ENCODE results near the gene DHX8.
A peak's percentile ranks its signal among the peaks of the same experiment; 100 is the strongest.

The DHX8 gene

DNA sequence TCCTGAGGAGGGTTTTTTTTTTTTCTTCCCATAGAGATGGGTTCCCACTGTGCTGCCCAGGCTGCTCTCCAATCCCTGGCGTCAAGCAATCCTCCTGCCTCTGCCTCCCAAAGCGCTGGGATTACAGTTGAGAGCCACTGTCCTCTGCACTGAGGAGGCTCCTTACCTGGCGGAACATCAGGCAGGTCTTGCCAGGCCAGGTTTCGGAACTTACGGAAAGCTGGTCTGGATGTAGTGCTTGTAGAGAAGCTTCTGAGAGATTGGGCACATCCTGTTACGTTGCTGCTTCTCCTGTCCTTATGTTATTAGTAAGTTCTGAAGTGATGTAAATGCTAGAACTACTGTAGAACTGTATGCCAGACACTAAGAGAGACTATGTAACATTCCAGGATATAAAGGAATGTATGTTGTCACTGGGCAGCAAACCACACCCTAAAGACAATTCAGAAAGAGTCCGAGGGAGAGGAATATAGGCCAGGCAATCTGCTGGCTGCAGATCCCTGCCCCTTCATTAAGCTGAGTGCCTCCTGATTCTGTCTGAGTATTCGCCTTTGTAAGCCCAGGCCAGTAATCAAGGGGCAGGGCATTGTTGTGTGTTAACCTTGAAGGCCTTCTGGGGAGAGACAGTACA is 41.3 kb downstream of the DHX8 start:
- no peak for DNase-seq (ENCODE audit: low spot score)

DNA sequence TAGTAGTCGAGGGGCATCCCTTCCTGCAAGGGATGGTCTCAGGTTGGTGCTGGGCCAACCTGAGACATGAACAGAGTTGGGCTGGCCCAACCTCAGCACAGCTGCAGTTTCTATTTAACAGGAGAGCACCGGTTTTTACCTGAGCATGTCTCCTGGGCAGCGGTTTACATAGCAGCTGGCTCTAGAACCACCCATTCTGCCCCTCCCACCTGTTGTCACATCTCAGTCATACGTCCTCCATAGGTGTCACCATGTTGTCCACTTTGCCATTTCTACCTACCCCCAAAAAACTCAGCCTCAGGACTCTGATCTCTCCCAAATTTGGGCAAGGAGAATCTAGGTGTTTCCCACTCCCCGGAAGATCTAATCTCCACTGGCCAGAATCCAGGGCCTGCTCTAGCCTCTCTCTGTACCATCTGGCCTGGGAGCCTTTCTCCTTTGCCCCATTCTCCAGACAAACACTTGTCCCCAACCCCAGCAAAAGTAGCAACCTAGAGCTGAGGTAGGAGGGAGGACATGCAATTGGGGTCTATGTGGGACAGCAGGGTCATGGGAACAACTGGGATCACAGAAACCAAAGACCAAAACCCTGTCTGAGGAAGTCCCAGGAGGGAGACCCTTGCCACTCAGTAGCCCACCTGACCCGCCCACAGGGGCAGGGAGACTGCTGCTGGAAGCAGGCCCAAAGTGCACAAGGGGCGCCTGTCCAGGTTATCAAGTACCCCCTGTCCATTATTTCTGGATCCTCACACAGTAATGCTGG is 43.3 kb downstream of the DHX8 start:
- DNase-seq (ENCODE audit: low spot score) = no peak

DNA sequence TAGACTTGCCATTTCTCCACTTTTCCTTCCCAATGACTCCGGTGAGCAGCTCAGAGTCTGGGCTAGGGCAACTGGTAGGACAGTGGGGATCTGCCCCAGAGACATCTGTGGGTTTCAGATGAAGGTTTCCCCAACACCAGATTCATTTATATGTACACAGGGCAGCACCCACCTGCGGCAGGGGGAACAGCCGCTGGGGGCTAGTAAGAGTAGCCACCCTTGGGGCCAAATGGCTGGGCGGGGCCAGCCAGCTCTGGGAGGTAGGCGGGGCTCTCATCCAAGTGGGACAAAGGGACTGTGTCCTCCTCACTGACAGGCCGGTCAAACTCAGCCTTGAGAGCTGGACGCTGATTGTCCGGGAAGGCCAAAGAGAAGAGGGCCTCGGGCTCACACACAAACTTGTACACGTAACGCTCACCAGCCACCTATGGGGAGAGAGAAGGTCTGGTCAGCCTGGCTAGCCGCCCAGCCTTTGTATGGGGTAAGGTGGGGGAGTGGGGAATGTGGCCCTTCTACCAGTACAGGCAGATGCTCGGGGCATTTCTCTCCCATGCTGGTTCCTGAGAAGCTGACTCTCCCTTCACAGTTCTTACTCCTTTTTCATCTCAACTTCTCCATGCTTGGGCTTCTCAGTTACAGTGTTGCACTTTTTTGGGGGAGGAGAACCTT is 44.7 kb downstream of the DHX8 start:
- no peak for DNase-seq (ENCODE audit: low spot score)

DNA sequence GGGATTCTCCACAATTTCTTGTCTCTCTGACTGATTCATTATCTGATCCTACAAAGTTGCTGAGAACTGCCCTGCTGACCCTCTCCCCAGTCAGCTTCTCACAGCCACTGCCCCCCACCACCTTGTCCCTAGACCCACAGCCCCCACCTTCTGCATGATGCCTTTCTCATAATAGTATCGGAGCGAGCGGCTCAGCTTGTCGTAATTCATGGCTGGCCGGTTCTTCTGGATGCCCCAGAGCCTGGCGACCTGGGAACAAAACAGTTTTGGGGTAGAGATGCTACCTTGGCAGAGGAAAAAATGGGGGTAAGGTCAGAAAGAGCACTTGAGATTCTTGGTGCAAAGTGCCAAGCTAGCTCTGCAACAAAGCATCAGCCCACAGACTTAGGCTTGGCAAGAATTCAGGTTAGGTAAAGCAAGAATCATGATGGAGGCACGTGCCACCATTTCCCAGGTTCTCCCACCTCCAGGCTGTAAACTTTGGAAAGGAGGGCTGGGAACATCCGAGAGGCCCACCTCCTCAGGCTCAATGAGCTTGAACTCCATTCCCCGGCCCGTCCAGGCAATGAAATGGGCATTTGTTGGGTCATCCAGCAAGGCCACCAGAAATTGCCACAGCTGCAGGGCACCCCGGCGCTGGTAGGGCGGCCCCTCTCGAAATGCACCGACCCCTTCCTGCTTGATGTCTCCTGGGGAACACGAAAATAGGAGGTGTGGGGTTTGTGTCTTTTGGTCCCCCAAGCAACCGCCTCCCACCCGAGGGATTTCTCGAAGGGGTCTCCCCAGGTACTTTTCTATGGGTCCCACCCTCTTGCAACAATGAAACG is 45.4 kb downstream of the DHX8 start:
- no peak for DNase-seq (ENCODE audit: low spot score)

DNA sequence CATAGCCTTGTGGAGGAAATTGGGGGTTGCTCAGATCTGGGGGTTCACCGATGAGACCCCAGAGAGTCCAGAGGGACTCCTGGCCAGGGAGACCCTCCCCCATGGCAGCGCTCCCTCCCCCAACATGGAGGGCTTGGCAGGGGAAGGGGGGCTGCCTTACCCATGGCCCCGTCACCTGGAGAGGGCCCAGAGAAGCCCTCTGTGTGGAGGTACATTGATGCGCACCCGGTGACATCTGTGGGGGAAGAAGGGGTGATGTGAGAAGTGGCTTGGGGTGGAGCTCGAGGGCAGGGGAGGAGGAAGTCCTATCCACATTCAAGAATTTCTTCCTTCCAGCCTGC is 46.1 kb downstream of the DHX8 start:
- no peak for DNase-seq (ENCODE audit: low spot score)

DNA sequence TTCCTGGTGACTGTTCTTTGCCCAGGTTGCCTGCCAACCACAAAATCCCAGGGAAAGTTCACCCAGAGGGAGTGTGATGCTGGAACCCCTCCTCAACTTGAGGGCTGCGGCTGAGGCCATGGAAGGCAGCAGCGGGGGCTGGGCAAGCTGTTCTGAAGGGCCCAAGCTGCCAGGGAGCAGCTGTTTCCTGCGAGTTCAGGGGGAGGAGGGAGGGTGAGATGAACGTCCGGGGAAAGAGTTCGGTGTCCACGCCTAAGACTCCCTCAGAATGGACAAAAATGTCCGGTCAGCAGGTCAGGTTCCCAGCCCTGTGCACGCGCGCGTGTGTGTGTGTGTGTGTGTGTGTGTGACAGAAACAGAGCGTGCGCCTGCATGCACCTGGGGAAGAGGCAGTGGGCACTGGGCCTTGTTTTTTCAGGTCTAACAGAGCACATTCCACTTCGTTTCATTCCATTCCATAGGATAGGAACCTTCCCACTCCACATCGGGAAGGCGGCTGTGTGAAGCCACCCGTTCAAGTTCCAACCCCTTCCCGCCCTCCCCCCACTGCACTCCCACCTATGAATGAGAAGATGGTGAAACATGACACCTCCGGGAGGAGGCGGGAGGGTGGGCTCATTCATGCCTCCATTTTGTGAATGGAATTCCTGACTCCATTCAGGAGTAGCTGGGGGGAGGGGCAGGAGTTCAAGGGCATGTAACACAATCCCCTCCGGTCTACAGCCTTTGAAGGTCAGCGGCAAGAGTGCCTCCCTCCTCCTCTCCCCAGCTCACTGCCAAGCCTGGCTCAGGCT is 46.7 kb downstream of the DHX8 start:
- DNase-seq (ENCODE audit: low spot score) = peak; percentile 89

DNA sequence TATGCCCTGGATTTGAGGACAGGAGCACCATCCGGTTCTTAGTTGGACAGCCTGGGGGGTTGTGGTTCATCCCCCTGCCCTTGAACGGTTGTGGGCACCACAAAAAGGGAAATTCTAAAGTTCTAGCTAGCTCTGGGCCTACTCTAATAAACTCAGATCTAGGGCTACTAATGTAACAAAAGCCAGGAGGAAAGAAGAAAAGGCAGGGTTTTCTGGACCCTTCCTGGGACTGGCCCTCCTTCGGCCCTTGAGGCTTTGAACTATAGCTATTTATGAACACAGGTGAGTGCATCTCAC is 47.3 kb downstream of the DHX8 start:
- DNase-seq (ENCODE audit: low spot score) = no peak

DNA sequence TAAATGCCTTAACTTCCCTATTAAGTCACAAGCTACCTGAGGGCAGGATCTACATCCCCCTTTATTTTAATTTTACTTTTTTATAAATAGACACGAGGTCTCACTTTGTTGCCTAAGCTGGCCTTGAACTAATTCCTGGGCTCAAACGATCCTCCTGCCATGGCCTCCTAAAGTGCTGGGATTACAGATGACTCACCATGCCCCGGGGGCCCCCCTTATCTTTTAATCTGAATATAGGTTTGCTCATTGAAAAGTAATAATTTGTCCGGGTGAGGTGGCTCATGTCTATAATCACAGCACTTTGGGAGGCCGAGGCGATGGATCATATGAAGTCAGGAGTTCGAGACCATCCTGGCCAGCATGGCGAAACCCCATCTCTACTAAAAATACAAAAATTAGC is 48.2 kb downstream of the DHX8 start:
- no peak for DNase-seq (ENCODE audit: low spot score)

DNA sequence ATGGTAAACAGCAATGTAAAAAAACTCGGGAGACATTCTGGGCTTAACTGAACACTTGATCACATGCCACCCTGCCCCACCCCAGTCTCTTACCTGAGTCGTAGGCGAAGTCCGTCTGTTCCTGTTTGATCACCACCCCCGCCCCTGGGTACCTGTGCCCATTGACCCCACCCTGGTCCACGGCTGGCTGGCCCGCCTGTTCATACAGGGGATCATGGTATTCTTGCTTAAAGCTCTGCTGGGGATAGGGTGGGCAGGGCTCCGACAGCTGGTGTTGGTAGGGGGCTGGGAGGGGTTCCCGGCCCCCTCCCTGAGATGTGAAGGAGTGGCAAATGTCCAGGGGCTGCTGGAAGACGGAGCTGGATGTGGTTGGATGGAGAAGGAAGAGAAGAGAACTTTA is 48.8 kb downstream of the DHX8 start:
- DNase-seq (ENCODE audit: low spot score) = no peak

DNA sequence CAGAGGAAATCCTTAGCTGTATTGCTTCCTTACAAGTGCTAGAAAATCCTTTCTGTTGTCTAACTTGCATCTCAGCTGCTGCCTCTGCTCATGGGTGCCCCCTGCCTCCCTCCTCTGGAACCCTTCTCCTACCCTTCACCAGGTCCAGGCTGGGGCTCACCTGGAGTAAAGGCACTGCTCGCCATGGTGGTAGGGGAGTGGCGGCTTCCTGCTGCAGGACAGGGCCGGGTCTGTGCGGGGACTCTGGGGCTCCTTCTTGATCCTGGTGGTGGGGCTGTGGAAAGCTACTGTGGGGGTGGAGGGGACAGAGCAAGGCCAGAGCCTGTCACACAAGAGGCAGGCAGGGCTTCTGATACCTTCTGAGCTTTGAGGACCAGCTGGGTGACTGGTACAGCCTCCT is 49.9 kb downstream of the DHX8 start:
- DNase-seq (ENCODE audit: low spot score) = no peak

DNA sequence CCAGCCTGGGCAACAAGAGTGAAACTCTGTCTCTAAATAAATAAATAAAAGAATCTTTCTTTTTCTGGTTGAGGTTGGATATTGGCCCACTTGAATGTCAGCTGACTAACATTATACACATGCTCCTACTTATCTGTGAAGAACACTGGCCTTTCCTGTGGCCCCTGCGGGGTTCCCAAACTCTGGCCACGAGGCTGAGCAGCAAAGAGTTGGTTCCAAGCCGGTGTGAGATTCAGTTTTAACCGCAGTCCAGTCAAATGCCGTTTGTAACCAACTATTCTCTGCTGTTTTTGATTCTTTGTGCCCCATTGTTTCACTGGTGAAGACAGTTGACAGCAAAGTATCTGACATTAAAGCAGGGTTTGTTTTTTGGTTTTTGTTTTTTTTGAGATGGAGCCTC is 51.1 kb downstream of the DHX8 start:
- DNase-seq (ENCODE audit: low spot score) = no peak

DNA sequence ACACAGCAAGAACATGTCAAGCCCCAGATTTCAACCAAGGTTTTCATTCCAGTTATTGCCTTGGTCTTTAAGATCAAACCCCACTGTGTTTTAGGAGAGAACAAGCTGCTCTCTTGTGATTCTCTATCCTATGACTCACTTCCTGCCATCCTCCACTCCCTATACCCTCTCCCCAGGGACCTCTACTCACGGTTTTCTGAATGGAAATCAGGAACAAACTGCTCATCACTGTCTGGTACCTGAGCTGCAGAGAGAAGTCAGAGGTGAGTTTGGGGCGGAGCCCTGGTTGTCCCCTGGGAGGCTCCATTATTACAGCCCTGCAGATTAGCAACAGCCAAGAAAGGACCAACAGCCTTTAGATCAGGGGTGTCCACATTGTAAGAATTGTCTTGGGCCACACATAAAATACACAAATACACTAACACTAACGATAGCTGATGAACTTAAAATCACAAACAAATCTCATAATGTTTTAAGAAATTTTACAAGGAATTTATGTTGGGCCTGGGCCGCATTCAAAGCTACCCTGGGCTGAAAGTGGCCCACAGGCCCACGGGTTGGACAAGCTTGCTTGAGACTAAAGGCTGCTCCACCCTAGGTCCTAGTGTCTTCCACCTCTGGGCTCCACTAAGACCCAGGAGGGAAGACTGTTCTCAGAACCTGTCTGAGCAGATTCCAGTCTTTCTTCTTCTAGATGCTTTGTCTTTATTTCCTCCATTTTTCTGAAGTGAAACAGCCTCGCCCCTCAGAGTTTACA is 52.6 kb downstream of the DHX8 start:
- DNase-seq (ENCODE audit: low spot score) = no peak

DNA sequence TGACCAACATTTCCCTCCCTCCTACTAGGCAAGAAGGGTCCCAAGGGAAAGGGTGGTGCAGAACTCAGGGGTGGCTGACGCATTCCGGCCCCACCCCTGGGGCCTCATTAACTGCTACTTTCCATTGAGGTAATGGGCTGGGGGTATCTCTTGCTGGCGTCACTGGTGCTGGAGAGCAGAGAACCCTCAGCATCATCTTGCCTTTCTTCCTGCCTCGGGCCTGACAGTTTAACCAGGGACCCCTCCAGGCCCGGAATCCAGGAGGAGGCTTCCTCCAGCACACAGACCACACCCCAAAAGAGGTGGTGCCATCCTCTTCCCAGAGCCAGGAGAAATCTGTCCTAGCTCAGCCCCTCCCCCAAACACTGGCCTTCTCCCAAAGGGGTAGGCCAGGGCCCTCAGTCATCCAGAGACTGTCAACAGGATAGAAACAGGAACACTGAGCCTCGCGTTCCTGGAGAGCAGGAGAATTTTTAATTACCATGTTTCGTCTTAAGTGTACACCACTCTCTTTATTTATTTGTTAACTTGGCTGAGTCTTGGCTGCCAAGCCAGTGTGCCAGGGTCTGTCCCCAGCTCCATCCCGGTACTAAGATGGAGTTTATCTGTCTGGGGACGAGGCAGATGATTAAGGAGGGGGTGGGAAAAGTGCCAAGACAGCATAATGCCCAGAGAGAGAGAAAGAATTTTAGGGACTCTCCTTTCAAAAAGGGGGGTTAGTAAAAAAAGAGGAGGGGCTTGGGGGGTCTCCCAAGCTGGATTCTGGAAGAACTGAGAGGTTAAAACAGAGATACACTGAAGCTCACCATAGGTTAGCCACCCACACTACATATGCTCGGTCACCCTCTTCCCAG is 57.3 kb downstream of the DHX8 start:
- peak; percentile 59 for DNase-seq (ENCODE audit: low spot score)

DNA sequence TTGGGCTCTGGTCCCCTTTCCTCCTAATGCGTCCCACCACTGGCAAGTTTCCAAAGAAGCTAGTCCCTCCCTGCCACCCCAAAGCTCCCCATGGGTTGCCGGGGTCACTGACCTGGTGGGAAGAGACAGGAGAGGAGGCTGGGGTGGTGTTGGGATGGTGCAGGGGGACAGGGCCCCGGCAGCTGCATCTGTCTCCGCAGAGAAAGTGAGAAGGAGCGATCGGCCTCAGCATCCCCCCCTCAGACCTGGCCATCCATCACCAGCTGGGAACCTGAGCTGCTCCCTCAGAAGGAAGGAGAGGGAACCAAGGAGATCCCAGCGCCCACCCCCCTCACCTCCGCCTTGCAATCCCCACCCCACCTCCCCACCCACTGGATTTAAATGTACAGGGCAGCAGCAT is 59.1 kb downstream of the DHX8 start:
- peak; percentile 53 for DNase-seq (ENCODE audit: low spot score)

DNA sequence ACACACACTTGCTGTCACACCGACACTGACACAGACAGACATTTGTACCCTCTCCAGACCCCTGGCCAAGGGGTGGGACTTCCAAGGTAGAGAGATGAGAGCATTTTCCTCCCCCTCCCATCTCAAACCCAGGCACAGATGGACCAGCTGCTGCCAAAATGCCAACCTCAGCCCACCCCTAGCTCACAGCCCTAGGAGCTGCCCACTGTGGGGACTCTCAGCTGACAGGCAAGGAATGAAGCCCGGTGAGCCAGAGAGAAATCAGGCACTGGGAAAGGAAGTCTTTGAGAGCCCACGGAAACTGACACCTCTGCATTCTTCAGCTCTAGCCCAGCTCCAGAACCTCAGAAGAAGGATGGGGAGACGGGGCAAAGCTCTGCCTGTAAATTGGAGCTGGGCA is 59.5 kb downstream of the DHX8 start:
- peak; percentile 56 for DNase-seq (ENCODE audit: low spot score)

DNA sequence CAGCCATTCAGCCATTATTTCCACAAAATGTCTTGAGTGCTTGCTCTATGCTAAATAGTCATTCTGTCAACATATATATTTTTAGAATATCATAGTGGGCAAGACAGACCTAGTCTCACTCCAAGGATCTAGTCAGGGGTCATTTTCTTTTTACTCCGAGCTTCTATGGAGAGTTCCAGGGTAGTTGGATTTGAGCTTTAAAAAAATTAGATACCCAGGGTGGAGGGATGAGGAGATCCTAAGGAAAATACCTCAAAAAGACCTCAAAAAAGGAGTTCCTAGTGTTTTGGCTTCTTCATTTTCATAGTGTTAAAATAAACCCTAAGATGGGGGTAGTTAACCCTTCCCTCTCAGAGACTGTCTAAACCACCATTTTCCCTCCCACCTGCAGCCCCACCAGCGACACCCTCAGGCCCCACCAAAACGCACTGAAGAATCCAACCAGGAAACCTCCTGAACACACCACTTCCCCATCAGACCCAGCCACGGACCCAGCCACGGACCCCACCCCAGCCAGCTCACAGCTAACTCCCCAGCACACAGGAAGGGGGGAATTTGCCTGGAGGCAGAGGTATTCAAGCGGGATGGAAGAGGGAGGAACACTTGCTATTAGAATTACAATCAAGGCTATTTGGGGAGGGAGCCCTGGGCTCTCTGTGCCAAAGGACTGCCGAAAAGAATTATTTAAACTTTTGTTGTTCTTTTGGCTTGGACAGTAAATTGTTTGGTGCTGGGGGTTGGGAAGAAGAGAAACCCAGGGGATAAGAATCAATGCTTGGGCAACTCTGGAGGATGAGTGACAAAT is 60.2 kb downstream of the DHX8 start:
- DNase-seq (ENCODE audit: low spot score) = peak; percentile 58

DNA sequence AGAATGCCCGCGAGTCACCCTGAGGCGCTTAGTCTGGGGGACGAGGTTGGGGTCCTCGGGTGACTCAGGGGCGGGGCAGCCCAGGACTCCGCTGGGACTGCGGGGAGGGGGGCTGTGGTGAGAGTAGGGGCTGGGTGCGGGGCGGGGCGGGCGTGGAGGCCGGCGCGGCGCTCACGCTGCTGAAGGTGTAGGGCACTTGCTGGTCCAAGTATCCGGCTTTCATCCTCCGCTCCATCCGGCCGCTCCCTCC is 61.5 kb downstream of the DHX8 start:
- DNase-seq (ENCODE audit: low spot score) = no peak

DNA sequence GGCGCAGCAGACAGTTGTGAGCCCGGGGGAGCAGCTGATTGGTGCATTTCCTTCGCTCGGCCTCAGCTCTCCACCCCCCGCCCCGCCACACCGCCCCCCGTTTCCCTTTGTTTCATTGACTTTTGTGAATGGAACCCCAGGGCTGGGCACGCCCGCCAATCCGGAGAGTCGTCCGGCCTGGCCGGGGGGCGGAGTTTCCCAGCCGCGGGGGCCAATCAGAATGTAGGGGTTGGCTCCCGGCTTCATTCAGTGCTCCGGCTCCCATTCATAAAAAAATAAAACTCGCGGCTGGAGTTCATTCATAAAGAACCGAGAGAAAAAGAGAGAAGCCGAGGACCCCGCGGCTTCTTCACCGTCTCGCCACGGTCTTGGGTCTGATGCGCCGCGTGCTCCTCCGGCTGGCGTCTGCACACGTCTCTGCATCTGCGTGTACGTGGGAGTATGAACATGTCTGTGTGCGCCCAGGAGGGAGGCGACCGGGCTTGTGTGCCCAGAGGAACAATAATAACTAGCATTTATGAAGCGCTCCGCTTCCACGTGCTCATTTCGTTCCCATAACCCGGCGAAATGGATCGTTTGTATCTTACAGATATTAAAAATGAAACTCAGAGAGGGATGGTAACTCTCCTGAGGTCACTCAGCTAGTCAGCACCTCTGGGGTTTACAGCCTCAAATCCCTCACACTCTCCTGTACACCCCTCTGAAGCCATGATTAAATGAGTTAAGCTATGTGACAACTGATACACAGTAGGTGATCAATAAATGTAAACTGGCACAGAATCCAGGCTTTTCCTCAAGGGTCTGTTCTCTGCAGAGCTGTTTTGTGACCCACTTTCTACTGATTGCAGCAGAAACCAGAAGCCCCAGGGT is 62.8 kb downstream of the DHX8 start, which contains the start of gene ETV4:
Gene ETV4, minus strand, starts transcription at position 22 of the 870 bp plus-strand sequence. CDS start 723 bp downstream, outside the sequence.
- DNase-seq (ENCODE audit: low spot score) = peak; percentile 99

DNA sequence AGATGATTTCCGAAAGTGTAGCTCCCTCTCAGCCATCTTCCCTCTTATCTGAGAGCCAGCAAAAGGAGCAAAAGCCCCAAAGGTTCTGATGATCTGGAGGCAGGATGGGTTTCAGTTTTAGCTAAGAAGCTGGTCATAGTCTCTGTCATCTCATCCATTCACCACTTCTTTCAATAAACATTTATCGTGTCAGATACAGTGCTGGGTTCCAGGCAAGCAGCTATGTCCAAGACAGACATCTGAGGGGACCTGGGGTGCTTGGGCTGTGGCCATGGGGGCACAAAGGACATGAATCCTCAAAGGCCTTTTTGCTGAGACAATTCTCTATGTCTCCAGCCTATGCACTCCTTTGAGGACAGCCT is 63.4 kb downstream of the DHX8 start:
- no peak for DNase-seq (ENCODE audit: low spot score)
